GM12891 (cell line): ENCODE results near the gene EYS.

Experiments used
- POLR2A ChIP-seq: IDR thresholded peaks from 2 replicates; pipeline ENCODE4 v1.6.1; 2011; ENCODE audit warnings: low read depth, low read length, control low read depth
- SPI1 ChIP-seq: IDR thresholded peaks from 2 replicates; pipeline ENCODE4 v1.6.1; 2011; ENCODE audit warnings: low read depth, low read length, control low read depth
- TAF1 ChIP-seq: IDR thresholded peaks from 2 replicates; pipeline ENCODE4 v1.6.1; 2011; ENCODE audit warnings: low read depth, low read length, control low read depth

DNA sequence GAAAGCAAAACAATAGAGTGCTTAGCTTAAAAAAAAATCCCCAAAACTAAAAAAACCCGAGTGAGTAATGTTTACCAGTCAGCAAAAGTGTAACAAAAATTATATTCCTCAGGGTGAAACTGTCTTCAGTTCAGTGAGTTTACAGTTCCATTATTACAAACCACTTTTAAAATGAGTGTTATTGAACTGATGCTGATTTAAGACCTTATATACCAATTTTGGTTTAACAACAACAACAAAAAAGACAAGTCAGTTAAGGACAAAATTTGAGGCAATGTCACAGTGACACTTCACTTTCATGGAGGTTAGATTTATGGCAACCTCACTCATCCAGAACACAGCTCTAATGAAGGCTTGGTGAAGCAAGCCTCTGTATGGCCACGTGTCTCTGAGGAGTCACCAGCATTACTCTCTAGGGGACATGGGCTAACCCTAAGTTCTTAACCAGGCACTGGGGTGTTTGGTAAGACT lies 1440.6 kb downstream of the EYS start:
- no peak for TF ChIP-seq POLR2A
- TF ChIP-seq TAF1 = no peak
- TF ChIP-seq SPI1 = no peak
